ENCODE results near the gene ATP5ME.

Gene ATP5ME

DNA sequence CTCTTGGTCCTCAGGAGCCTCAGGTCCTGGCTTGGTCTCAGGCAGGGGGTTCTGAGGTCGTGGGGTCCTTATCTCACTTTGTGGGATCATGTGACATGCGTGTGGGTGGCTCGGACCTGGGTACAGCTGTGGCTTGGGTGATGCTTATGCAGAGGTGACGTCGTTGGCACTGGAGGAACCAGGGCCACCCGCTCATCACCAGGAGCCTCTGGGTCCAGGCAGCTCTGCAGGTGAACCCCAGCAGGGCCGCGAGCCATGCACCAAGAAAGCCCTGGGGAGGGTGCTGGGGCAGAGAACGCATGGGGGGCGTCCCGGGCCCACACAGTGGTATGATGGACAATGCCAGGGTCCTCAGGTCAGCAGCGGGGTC lies 8.7 kb downstream of the ATP5ME start:
- TF ChIP-seq, protein P1, sequence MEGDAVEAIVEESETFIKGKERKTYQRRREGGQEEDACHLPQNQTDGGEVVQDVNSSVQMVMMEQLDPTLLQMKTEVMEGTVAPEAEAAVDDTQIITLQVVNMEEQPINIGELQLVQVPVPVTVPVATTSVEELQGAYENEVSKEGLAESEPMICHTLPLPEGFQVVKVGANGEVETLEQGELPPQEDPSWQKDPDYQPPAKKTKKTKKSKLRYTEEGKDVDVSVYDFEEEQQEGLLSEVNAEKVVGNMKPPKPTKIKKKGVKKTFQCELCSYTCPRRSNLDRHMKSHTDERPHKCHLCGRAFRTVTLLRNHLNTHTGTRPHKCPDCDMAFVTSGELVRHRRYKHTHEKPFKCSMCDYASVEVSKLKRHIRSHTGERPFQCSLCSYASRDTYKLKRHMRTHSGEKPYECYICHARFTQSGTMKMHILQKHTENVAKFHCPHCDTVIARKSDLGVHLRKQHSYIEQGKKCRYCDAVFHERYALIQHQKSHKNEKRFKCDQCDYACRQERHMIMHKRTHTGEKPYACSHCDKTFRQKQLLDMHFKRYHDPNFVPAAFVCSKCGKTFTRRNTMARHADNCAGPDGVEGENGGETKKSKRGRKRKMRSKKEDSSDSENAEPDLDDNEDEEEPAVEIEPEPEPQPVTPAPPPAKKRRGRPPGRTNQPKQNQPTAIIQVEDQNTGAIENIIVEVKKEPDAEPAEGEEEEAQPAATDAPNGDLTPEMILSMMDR (IDR thresholded peaks at IDR 0.05) = no peak

DNA sequence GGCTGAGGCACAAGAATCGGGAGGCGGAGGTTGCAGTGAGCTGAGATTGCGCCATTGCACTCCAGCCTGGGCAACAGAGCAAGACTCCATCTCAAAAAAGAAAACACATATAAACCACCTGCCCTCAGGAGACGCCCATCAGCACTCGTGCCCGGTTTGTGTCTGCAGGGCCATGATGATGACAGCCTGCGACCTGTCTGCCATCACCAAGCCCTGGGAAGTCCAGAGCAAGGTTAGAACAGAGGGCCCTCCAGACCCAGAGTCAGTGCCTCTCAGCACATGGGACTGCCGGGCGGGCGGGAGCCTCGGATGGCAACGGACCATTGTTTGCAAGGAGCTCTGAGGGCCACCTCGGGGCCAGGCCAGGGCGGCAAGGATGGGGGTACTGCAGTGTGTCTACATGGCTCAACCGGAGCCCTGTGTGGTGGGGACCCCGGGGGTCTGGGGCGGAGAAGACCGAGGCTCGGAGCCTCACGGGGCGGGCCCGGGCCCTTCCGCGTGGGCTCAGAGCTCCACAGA lies 9.3 kb downstream of the ATP5ME start:
- TF ChIP-seq, protein P1 (IDR thresholded peaks at IDR 0.05) = no peak

DNA sequence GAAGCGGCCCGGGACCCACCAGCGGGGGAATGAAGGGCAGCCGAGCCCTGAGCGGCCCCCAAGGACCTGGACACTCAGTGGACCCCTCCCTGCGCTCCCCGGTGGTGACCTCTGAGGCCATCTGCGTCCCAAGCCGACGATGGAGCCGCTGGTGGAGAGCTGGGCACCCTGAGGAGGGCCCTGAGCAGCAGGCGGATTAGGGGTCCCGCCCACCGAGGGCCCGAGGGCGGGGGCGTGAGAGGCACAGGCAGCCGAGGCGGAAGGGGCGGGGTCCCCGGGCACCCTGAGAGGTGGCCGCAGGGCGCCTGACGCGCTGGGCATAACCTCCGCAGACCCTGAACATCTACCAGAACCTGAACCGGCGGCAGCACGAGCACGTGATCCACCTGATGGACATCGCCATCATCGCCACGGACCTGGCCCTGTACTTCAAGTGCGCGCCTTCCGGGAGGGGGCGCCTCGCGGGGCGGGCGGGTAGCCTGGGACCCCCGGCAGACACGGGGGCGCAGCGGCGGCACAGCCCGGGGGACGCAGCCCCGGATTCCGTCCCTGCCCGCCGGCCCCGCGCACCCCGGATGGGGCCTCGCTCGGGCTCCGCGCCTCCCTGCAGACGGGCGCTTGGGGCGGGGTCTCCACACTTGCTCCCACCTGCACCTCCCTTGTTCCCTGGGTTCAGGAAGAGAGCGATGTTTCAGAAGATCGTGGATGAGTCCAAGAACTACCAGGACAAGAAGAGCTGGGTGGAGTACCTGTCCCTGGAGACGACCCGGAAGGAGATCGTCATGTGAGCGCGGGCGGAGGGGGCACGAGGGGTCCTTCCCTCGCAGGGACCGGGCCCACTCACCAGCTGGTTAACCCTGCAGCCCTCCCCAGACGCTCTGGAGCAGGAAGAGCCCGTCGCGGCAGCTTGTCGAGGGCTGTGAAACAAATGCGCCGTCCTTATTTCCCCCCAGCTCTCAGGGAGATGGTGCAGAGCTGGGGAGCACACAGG lies 10.3 kb downstream of the ATP5ME start:
- TF ChIP-seq, protein P1 (IDR thresholded peaks at IDR 0.05) = no peak

DNA sequence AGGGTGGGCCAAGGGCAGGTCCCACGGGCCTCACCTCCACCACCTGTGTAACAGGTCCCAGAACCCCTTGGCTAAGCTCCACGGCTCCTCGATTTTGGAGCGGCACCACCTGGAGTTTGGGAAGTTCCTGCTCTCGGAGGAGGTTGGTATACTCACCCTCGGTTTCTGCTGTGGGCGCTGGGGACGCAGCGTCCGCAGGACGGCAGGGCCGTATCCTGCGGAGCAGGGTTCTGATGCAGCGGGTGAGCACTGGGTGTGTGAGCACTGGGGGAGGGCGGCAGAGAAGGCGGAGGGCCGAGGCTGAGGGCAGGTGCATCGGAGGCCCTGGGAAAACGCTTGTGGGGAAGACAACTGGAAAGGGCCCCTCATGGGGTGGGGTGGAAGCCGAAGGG lies 11.0 kb downstream of the ATP5ME start:
- TF ChIP-seq, protein P1 (IDR thresholded peaks at IDR 0.05) = no peak

DNA sequence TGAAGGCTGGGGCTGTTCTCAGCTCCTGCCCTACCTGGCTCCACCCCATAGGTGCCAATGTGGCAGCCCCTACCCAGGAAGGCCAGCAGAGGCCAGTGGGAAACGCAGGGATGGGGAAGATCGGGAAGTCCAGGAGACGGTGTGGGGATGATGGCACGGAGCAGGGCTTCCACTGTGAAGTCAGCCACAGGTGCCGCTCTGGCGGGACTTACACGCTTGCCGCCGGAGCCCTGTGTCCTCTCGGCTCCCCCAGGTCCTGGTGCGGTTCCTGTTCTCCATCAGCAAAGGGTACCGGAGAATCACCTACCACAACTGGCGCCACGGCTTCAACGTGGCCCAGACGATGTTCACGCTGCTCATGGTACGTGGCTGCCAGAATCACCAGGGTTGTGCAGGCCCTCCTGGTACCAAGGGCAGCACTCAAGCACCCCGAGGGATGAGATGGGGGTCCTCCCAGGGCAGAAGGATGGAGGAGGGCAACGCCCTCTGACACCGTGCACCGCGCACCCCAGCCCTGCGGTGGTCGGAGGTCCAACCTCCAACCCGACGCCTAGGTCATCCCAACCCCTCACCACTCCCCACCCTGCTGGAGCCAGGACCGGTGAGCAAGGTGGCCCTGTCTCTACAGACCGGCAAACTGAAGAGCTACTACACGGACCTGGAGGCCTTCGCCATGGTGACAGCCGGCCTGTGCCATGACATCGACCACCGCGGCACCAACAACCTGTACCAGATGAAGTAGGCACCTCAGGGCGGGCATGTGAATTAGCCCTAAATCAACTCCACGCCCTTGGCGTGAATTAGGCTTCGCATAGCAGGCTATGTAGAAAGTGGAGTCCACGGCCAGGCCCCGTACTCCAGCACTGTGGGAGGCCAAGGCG lies 12.0 kb downstream of the ATP5ME start:
- TF ChIP-seq, protein P1 (IDR thresholded peaks at IDR 0.05) = no peak

DNA sequence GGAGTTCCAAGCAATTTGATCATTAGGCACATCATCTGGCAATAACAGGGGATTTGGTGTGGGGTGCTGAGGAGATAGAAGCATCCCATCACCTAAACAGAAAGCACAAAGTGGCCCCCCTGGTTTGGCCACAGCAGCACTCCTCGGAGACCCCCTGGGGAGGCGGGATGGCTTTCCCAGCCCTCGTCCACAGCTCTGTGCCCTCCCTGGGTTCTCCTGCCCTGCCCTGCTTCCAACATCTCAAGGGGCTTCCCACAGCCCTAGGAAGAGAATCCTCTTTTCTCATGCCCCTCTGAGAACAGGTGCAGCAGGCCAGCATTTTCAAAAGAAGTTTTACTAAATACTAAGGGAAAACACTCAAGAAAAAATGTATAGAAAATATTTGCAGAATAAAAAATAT lies 12.8 kb downstream of the ATP5ME start:
- TF ChIP-seq, protein P1 (IDR thresholded peaks at IDR 0.05) = no peak

DNA sequence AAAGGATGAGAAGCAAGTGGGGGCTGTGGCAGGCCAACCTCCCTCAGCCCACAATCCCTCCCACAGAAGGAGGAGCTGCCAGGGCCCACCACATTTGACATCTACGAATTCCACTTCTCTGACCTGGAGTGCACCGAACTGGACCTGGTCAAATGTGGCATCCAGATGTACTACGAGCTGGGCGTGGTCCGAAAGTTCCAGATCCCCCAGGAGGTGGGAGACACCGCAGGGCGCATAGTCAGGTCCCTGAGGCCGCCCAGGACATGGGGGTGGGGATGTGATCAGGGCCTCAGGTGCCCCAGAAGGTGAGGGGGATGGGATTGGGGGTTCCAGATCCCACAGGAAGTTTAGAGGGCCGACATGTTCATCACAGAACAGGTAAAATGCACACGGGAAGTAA lies 13.7 kb downstream of the ATP5ME start:
- TF ChIP-seq, protein P1 (IDR thresholded peaks at IDR 0.05) = no peak

Data from LNCAP (cell line).